ENCODE data around the gene RTP5. TPM values are rescaled to one million over a fixed set of nuclear protein-coding genes. Genes with fewer than 3 reads are reported as not detected.

RTP5 gene
- total and polyA plus RNA-seq, 8 donors, result 0.02 to 0.19 TPM; not detected in 6

- intact Hi-C loops (cut with DNase I), result no loop called here
- H3K9me3 ChIP-seq, result no peaks in the 10 kb centered on the region
- WGBS, 2 donors, result 62 to 69% methylated on average over 3 of the region's 3 CpGs
- ATAC-seq (no peak), FAIRE-seq (no peak), DNase-seq (no peak)
- peaks cover 0 to 5% (median 0%) of the 10 kb centered on the region in 4 donors for H3K27me3 ChIP-seq
- TF ChIP-seq CTCF (IDR thresholded peaks at IDR 0.05), result no peak
- no peak overlapping the region for H3K4me3 ChIP-seq
- H3K27ac ChIP-seq, result no peak overlapping the region
- no peaks in the 10 kb centered on the region for H3K36me3 ChIP-seq
- no peaks in the 10 kb centered on the region for H3K4me1 ChIP-seq
Measured at GRCh38 chr2:241865416-241865956, 4.0 kb upstream of the RTP5 start.

- FAIRE-seq (no peak), ATAC-seq (no peak), DNase-seq (peak in 2 of 6 donors; percentile 19 to 72)
- intact Hi-C loops (cut with DNase I), result no loop called here
- H3K27ac ChIP-seq, result no peak overlapping the region
- no peak overlapping the region for H3K4me3 ChIP-seq
- peaks cover 0 to 5% (median 0%) of the 10 kb centered on the region in 4 donors for H3K27me3 ChIP-seq
- no peak for TF ChIP-seq CTCF (IDR thresholded peaks at IDR 0.05)
- H3K4me1 ChIP-seq, result no peaks in the 10 kb centered on the region
- H3K9me3 ChIP-seq, result no peaks in the 10 kb centered on the region
- WGBS, 2 donors, result 20 to 27% methylated on average over 27 to 31 of the region's 31 CpGs
- no peaks in the 10 kb centered on the region for H3K36me3 ChIP-seq
Measured at GRCh38 chr2:241865957-241866789, 3.4 kb upstream of the RTP5 start.

GRCh38 chr2:241866790-241867645 lies 2.5 kb upstream of the RTP5 start:
- DNase-seq (peak in 2 of 6 donors; percentile 23 to 33), FAIRE-seq (no peak), ATAC-seq (no peak)
- Histone ChIP-seq H3K27me3 (peaks cover 0 to 5% (median 0%) of the 10 kb centered on the region in 4 donors), H3K36me3 (no peaks in the 10 kb centered on the region), H3K4me3 (no peak overlapping the region), H3K9me3 (no peaks in the 10 kb centered on the region), H3K4me1 (no peaks in the 10 kb centered on the region), H3K27ac (no peak overlapping the region)
- intact Hi-C loops (cut with DNase I), result no loop called here
- TF ChIP-seq CTCF (IDR thresholded peaks at IDR 0.05), result no peak
- WGBS, 2 donors, result 63 to 81% methylated on average over 26 to 33 of the region's 33 CpGs

GRCh38 chr2:241867776-241868420 lies 1.6 kb upstream of the RTP5 start:
- H3K27me3 ChIP-seq, result peaks cover 0 to 5% (median 0%) of the 10 kb centered on the region in 4 donors
- H3K9me3 ChIP-seq, result no peaks in the 10 kb centered on the region
- 58 to 66% methylated on average over 19 of the region's 19 CpGs for WGBS, 2 donors
- intact Hi-C loops (cut with DNase I), result no loop called here
- DNase-seq (peak in 2 of 6 donors; percentile 27 to 65), ATAC-seq (peak in 1 of 4 donors; percentile 18), FAIRE-seq (no peak)
- TF ChIP-seq CTCF (IDR thresholded peaks at IDR 0.05), result no peak
- no peaks in the 10 kb centered on the region for H3K36me3 ChIP-seq
- no peak overlapping the region for H3K27ac ChIP-seq
- H3K4me3 ChIP-seq, result no peak overlapping the region
- no peaks in the 10 kb centered on the region for H3K4me1 ChIP-seq
